ENCODE results near the gene BRIP1. TPM values are rescaled to one million over a fixed set of nuclear protein-coding genes. Genes with fewer than 3 reads are reported as not detected.
A peak's percentile ranks its signal among the peaks of the same experiment; 100 is the strongest.

BRIP1 gene
- total RNA-seq, 1 experiment from 2014 or later: 13.8 TPM

DNA sequence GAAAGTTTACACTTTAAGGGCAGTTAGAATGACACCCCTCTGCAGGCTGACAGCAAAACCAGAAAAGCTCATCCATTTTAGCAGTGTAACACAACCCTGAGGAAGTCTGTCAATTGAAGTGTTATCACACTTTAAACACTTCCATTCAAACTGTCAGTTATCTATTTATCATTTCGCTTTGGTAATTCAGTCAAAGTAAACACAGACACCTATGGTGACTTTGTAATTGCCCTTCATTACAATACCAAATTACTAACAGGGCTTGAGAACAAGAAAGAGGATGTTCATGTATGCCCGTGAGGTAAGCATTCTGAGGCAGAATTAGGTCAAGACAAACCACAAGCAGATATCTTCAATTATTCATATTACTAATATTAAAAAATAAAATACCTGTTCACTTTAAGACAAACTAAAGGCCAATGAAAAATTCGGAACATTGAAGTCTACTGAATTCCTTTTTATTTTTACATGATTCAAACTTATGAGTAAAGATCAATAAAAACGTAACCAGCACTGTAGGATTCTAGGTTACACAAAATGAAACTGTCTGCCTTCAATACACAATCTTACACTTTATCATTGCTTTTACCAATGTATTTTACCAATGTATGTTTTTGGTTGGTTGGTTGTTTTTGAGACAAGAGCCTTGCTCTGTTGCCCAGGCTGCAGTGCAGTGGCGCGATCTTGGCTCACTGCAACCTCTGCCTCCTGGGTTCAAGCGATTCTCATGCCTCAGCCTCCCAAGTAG is 57.1 kb downstream of the BRIP1 start:
- DNase-seq (ENCODE audit: low spot score) (no peak), ATAC-seq (peak; percentile 22)
- ChIA-PET CTCF (interaction anchor here (1.1 kb wide), 1 partner anchor 303 kb away, joined by 7 read pairs; no protein-coding TSS in a partner anchor), POLR2A (no interaction called here)
- TF ChIP-seq USF2 (CRISPR knock-in tag; IDR thresholded peaks at IDR 0.05): no peak
- TF ChIP-seq ZNF121 (CRISPR knock-in tag; IDR thresholded peaks at IDR 0.05): peak; percentile 47; the same call in 1 of the 2 replicates
- TF ChIP-seq ZNF512 (CRISPR knock-in tag; IDR thresholded peaks at IDR 0.05; ENCODE audit: borderline replicate concordance): no peak
- no peak overlapping the region for H3K4me3 Mint-ChIP-seq
- peaks cover 4% of the 10 kb centered on the region for H3K4me1 Mint-ChIP-seq
- H3K9me3 Mint-ChIP-seq: no peaks in the 10 kb centered on the region
- no peaks in the 10 kb centered on the region for H3K36me3 Mint-ChIP-seq
- no peak overlapping the region; the same call in 1 of the 2 replicates for H3K27ac Mint-ChIP-seq
- no peaks in the 10 kb centered on the region for H3K27me3 Mint-ChIP-seq (ENCODE audit: low read depth)

- peaks cover 4% of the 10 kb centered on the region for H3K4me1 Mint-ChIP-seq
- H3K4me3 Mint-ChIP-seq: no peak overlapping the region
- TF ChIP-seq, protein P1, sequence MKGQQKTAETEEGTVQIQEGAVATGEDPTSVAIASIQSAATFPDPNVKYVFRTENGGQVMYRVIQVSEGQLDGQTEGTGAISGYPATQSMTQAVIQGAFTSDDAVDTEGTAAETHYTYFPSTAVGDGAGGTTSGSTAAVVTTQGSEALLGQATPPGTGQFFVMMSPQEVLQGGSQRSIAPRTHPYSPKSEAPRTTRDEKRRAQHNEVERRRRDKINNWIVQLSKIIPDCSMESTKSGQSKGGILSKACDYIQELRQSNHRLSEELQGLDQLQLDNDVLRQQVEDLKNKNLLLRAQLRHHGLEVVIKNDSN (CRISPR knock-in tag; IDR thresholded peaks at IDR 0.05): no peak
- TF ChIP-seq GABPB1 (CRISPR knock-in tag; IDR thresholded peaks at IDR 0.05): no peak
- TF ChIP-seq KAT7 (CRISPR knock-in tag; IDR thresholded peaks at IDR 0.05; ENCODE audit: borderline replicate concordance): no peak
- TF ChIP-seq NR3C1 (CRISPR knock-in tag; conservative IDR thresholded peaks at IDR 0.05; ENCODE audit: low read depth): no peak
- no peak for TF ChIP-seq ATF2 (CRISPR knock-in tag; IDR thresholded peaks at IDR 0.05; ENCODE audit: borderline replicate concordance, low read depth)
- TF ChIP-seq, protein P2, sequence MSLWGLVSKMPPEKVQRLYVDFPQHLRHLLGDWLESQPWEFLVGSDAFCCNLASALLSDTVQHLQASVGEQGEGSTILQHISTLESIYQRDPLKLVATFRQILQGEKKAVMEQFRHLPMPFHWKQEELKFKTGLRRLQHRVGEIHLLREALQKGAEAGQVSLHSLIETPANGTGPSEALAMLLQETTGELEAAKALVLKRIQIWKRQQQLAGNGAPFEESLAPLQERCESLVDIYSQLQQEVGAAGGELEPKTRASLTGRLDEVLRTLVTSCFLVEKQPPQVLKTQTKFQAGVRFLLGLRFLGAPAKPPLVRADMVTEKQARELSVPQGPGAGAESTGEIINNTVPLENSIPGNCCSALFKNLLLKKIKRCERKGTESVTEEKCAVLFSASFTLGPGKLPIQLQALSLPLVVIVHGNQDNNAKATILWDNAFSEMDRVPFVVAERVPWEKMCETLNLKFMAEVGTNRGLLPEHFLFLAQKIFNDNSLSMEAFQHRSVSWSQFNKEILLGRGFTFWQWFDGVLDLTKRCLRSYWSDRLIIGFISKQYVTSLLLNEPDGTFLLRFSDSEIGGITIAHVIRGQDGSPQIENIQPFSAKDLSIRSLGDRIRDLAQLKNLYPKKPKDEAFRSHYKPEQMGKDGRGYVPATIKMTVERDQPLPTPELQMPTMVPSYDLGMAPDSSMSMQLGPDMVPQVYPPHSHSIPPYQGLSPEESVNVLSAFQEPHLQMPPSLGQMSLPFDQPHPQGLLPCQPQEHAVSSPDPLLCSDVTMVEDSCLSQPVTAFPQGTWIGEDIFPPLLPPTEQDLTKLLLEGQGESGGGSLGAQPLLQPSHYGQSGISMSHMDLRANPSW (CRISPR knock-in tag; conservative IDR thresholded peaks at IDR 0.05; ENCODE audit: low read depth): no peak
- TF ChIP-seq, protein P3, sequence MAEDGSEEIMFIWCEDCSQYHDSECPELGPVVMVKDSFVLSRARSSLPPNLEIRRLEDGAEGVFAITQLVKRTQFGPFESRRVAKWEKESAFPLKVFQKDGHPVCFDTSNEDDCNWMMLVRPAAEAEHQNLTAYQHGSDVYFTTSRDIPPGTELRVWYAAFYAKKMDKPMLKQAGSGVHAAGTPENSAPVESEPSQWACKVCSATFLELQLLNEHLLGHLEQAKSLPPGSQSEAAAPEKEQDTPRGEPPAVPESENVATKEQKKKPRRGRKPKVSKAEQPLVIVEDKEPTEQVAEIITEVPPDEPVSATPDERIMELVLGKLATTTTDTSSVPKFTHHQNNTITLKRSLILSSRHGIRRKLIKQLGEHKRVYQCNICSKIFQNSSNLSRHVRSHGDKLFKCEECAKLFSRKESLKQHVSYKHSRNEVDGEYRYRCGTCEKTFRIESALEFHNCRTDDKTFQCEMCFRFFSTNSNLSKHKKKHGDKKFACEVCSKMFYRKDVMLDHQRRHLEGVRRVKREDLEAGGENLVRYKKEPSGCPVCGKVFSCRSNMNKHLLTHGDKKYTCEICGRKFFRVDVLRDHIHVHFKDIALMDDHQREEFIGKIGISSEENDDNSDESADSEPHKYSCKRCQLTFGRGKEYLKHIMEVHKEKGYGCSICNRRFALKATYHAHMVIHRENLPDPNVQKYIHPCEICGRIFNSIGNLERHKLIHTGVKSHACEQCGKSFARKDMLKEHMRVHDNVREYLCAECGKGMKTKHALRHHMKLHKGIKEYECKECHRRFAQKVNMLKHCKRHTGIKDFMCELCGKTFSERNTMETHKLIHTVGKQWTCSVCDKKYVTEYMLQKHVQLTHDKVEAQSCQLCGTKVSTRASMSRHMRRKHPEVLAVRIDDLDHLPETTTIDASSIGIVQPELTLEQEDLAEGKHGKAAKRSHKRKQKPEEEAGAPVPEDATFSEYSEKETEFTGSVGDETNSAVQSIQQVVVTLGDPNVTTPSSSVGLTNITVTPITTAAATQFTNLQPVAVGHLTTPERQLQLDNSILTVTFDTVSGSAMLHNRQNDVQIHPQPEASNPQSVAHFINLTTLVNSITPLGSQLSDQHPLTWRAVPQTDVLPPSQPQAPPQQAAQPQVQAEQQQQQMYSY (CRISPR knock-in tag; IDR thresholded peaks at IDR 0.05): no peak
- TF ChIP-seq CDX4 (CRISPR knock-in tag; IDR thresholded peaks at IDR 0.05; ENCODE audit: borderline replicate concordance): no peak
- no peak for TF ChIP-seq ZNF232 (CRISPR knock-in tag; IDR thresholded peaks at IDR 0.05)
- H3K9me3 Mint-ChIP-seq: no peaks in the 10 kb centered on the region
- ChIA-PET CTCF (interaction anchor here (0.8 to 1.1 kb wide), 2 partner anchors 170 to 304 kb away, joined by 3 to 7 read pairs; no protein-coding TSS in a partner anchor), POLR2A (no interaction called here)
- ATAC-seq: no peak
- H3K36me3 Mint-ChIP-seq: no peaks in the 10 kb centered on the region
- no peak for DNase-seq (ENCODE audit: low spot score)
- H3K27ac Mint-ChIP-seq: no peak overlapping the region
- H3K27me3 Mint-ChIP-seq (ENCODE audit: low read depth): no peaks in the 10 kb centered on the region
These were observed 57.9 kb downstream of the BRIP1 start for GRCh38 chr17:61805399-61805798.
